Common myeloid progenitor, CD34-positive (primary cell): Measurements from ENCODE around the gene SQSTM1.
A peak's percentile ranks its signal among the peaks of the same experiment; 100 is the strongest.

Source experiments
- CTCF ChIA-PET: fragments of 350-600 bp; sonication (Branson Sonifier 250); formaldehyde crosslinking; loops from one replicate; lab custom pipeline; 2021; ENCODE audit warnings: antibody characterized with exemption; lab: Charles Lee
- POLR2A ChIA-PET: fragments of 350-600 bp; sonication (Branson Sonifier 250); formaldehyde crosslinking; loops from one replicate; lab custom pipeline; 2021; ENCODE audit warnings: antibody characterized with exemption; lab: Charles Lee
- DNase-seq, 3 donors: peaks; one replicate each; pipeline versions ENCODE4 v3.0.0 to v3.0.0-alpha.2; 2013
- H3K27ac ChIP-seq, 2 experiments: 1 replicate in 1 of 2; 2 replicates in 1 of 2; pipeline ENCODE4 v1.7.0; 2013; ENCODE audit warnings: inconsistent platforms in 2 of 2, low read length in 2 of 2, mild to moderate bottlenecking in 2 of 2, low read depth in 1 of 2, moderate library complexity in 1 of 2; ENCODE audit not compliant: severe bottlenecking in 2 of 2, insufficient read depth in 1 of 2, poor library complexity in 1 of 2
- H3K27me3 ChIP-seq, 5 experiments: replicated peaks in 2 of 5; 1 replicate in 3 of 5; 2 replicates in 2 of 5; pipeline versions ENCODE4 v1.6.1 to v1.7.0; 2013; ENCODE audit warnings: low read length in 4 of 5, mild to moderate bottlenecking in 2 of 5, moderate library complexity in 2 of 5, inconsistent platforms in 1 of 5; ENCODE audit not compliant: insufficient read depth in 5 of 5, control insufficient read depth in 4 of 5
- H3K36me3 ChIP-seq, 4 experiments: 1 replicate in 2 of 4; 2 replicates in 2 of 4; pipeline versions ENCODE4 v1.6.1 to v1.7.0; 2013; ENCODE audit warnings: low read length in 3 of 4, control low read depth in 1 of 4, mild to moderate bottlenecking in 1 of 4; ENCODE audit not compliant: control insufficient read depth in 4 of 4, insufficient read depth in 4 of 4
- H3K4me1 ChIP-seq, 4 experiments: 1 replicate in 3 of 4; 2 replicates in 1 of 4; pipeline versions ENCODE4 v1.6.1 to v1.7.1; 2013; ENCODE audit warnings: low read length in 3 of 4, mild to moderate bottlenecking in 3 of 4, control low read depth in 1 of 4, inconsistent platforms in 1 of 4, moderate library complexity in 1 of 4; ENCODE audit not compliant: control insufficient read depth in 4 of 4, insufficient read depth in 4 of 4; ENCODE audit errors: control extremely low read depth in 1 of 4
- H3K4me3 ChIP-seq, 7 experiments: 1 replicate in 4 of 7; 2 replicates in 3 of 7; pipeline versions ENCODE4 v1.5.1 to v1.7.0; 2013; ENCODE audit warnings: mild to moderate bottlenecking in 7 of 7, low read length in 6 of 7, moderate library complexity in 6 of 7, inconsistent platforms in 2 of 7, low read depth in 2 of 7, control low read depth in 1 of 7; ENCODE audit not compliant: insufficient read depth in 4 of 7, control insufficient read depth in 1 of 7; ENCODE audit errors: extremely low read depth in 1 of 7
- H3K9me3 ChIP-seq, 5 experiments: 1 replicate in 4 of 5; 2 replicates in 1 of 5; pipeline versions ENCODE4 v1.6.1 to v1.7.1; 2013; ENCODE audit warnings: low read length in 4 of 5, mild to moderate bottlenecking in 2 of 5, inconsistent platforms in 1 of 5, low read depth in 1 of 5, moderate library complexity in 1 of 5; ENCODE audit not compliant: control insufficient read depth in 4 of 5, insufficient read depth in 2 of 5; ENCODE audit errors: control extremely low read depth in 1 of 5
- WGBS: methylation state at CpG from one replicate; pipeline ENCODE4 v1.1.5; 2013; ENCODE audit not compliant: insufficient coverage; 5-methylcytosine and 5-hydroxymethylcytosine counted together

SQSTM1 gene

DNA sequence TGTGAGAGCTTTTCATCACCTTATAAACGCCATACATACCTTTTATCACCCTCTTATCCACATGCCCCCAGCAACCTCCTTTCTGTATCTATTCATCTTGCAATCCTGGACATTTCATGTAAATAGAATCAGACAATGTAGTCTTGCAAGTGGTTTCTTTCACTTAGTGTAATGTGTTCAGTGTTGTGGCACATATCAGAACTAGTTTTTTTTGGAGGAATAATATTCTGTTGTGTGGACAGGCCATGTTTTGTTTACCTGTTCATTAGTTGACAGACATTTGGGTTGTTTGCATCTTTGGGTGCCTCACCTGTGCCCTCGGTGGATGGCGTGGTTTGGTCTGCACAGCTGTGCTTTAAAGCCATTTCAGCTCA is 1.3 kb downstream of the SQSTM1 start:
- H3K4me1 ChIP-seq, result peaks cover 0 to 50% (median 45%) of the 10 kb centered on the region in 4 experiments
- peaks cover 16 to 47% (median 37%) of the 10 kb centered on the region in 4 experiments for H3K36me3 ChIP-seq
- 100% methylated on average over 2 of the region's 3 CpGs for WGBS
- H3K9me3 ChIP-seq, result no peaks in the 10 kb centered on the region
- POLR2A ChIA-PET, result interaction anchor here (0.6 to 9.1 kb wide), 6 partner anchors 10 to 655 kb away, joined by 3 to 131 read pairs (median 6); partner anchors contain the start of genes MAML1 and MGAT4B
- CTCF ChIA-PET, result interaction anchor here (1.0 to 14.0 kb wide), 4 partner anchors 8 to 20 kb away, joined by 3 to 124 read pairs (median 4); no protein-coding TSS in a partner anchor
- peak overlapping the region in 1 of 2 experiments; percentile 95 for H3K27ac ChIP-seq
- DNase-seq, result no peak
- peak overlapping the region in 6 of 7 experiments; percentile 82 to 96 (median 88) for H3K4me3 ChIP-seq
- no peaks in the 10 kb centered on the region for H3K27me3 ChIP-seq

DNA sequence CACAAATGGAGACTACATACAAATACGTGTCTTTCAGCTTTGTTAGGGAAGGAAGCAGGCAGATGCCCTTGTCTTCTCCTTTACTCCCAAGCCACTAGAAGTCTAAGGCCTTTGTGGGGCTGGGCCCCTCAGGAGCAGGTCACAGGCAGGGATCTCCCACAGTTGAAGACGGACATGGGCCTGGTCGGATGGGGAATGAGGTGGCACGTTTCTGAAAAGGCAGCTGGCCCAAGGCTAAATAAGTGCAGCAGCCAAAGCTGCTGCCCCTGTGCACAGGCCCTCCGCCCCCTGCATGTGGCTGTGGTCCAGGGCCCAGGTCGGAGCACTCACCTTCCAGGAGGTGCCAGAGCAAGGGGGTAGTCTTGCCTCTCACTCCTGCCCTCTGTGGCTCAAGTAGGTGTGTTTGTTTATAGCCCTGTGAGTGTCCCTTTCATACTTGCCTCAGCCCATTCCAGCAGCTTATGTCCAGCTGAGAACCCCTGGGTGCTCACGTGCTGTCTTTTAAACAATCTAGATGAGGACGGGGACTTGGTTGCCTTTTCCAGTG is 1.8 kb downstream of the SQSTM1 start:
- POLR2A ChIA-PET, result interaction anchor here (0.6 to 9.1 kb wide), 6 partner anchors 10 to 655 kb away, joined by 3 to 131 read pairs (median 6); partner anchors contain the start of genes MAML1 and MGAT4B
- Histone ChIP-seq H3K36me3 (peaks cover 16 to 48% (median 38%) of the 10 kb centered on the region in 4 experiments), H3K27ac (peak overlapping the region in 1 of 2 experiments; percentile 95), H3K4me1 (peaks cover 0 to 49% (median 43%) of the 10 kb centered on the region in 4 experiments), H3K27me3 (no peaks in the 10 kb centered on the region), H3K4me3 (peak overlapping the region in 6 of 7 experiments; percentile 21 to 96 (median 88)), H3K9me3 (no peaks in the 10 kb centered on the region)
- DNase-seq, result no peak
- 79% methylated on average over 6 of the region's 8 CpGs for WGBS
- CTCF ChIA-PET, result interaction anchor here (1.0 to 14.0 kb wide), 4 partner anchors 9 to 20 kb away, joined by 3 to 124 read pairs (median 4); no protein-coding TSS in a partner anchor

DNA sequence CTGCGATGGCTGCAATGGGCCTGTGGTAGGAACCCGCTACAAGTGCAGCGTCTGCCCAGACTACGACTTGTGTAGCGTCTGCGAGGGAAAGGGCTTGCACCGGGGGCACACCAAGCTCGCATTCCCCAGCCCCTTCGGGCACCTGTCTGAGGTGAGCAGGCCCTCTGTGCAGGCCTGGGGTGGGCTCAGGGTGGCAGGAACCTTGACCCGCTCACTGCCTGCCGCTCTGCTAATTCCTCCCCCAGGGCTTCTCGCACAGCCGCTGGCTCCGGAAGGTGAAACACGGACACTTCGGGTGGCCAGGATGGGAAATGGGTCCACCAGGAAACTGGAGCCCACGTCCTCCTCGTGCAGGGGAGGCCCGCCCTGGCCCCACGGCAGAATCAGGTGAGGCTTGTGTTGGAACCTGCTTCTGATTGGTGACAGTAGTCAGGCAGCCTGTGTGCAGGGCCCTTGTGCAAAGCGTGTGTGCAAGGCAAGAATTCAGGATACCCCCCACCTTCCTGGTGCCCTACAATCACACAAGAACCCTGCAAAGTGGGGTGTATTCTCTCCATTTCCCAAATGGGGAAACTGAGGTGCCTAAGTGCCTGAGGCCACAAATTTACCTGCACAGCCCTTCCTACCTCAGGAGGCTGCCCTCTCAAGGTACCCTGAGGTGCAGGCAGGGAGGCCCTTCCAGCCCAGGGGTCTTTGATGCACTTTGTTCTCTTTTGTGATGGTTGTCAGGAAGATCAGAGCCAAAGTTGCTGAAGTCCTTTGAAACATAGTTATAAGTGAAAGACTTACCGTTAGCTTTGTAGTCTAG is 3.4 kb downstream of the SQSTM1 start:
- DNase-seq, result no peak
- 97% methylated on average over 16 of the region's 22 CpGs for WGBS
- H3K4me1 ChIP-seq, result peaks cover 0 to 41% (median 32%) of the 10 kb centered on the region in 4 experiments
- H3K27me3 ChIP-seq, result no peaks in the 10 kb centered on the region
- POLR2A ChIA-PET, result interaction anchor here (1.4 to 9.1 kb wide), 2 partner anchors 12 to 19 kb away, joined by 4 to 131 read pairs; partner anchors contain the start of gene MGAT4B
- no peak overlapping the region for H3K27ac ChIP-seq
- CTCF ChIA-PET, result interaction anchor here (14.0 kb wide), 1 partner anchor 22 kb away, joined by 124 read pairs; no protein-coding TSS in a partner anchor
- peaks cover 22 to 57% (median 48%) of the 10 kb centered on the region in 4 experiments for H3K36me3 ChIP-seq
- H3K9me3 ChIP-seq, result no peaks in the 10 kb centered on the region
- no peak overlapping the region for H3K4me3 ChIP-seq

GRCh38 chr5:179824745-179825112 is 4.0 kb downstream of the SQSTM1 start:
- ChIA-PET POLR2A (interaction anchor here (1.4 to 3.2 kb wide), 3 partner anchors 12 to 21 kb away, joined by 4 to 10 read pairs (median 4); no protein-coding TSS in a partner anchor), CTCF (interaction anchor here (1.0 to 14.0 kb wide), 3 partner anchors 11 to 23 kb away, joined by 3 to 124 read pairs (median 3); no protein-coding TSS in a partner anchor)
- Histone ChIP-seq H3K36me3 (peaks cover 24 to 62% (median 54%) of the 10 kb centered on the region in 4 experiments), H3K4me1 (peaks cover 0 to 36% (median 26%) of the 10 kb centered on the region in 4 experiments), H3K9me3 (no peaks in the 10 kb centered on the region), H3K27ac (no peak overlapping the region), H3K27me3 (no peaks in the 10 kb centered on the region), H3K4me3 (no peak overlapping the region)
- no peak for DNase-seq
- WGBS, result 100% methylated on average over 2 of the region's 3 CpGs

DNA sequence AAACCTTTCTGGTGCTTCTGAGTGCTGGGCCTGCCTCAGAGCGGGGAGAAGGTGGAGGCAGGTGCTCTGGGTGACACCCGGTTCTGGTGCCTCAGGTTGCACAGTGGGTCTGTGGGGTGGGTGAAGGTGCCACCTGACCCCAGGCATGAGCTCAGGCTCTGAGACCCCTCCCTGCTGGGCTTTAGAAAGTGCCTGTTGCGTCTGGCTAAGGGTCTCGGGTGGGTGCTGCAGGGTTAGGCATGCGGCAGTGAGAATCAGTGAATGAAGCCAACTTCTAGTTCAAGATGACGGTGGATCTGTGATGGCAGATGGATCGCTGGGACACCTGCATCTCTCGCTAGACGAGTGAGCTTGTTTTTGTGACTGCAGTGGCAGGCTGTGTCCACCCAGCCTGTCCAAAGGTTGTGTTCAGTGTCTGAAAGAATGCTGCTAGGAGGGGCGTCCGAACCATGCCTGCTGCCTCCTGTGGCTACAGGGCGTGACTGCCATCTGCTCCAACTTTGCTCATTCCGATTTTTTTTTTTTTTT is 5.0 kb downstream of the SQSTM1 start:
- WGBS, result 96% methylated on average over 9 of the region's 13 CpGs
- Histone ChIP-seq H3K36me3 (peaks cover 24 to 72% (median 59%) of the 10 kb centered on the region in 4 experiments), H3K27ac (no peak overlapping the region), H3K9me3 (no peaks in the 10 kb centered on the region), H3K27me3 (no peaks in the 10 kb centered on the region), H3K4me1 (peaks cover 0 to 27% (median 18%) of the 10 kb centered on the region in 4 experiments), H3K4me3 (no peak overlapping the region)
- ChIA-PET POLR2A (interaction anchor here (1.4 to 3.2 kb wide), 3 partner anchors 11 to 22 kb away, joined by 4 to 10 read pairs (median 4); no protein-coding TSS in a partner anchor), CTCF (interaction anchor here (0.7 to 14.0 kb wide), 4 partner anchors 12 to 63 kb away, joined by 3 to 124 read pairs (median 3); no protein-coding TSS in a partner anchor)
- DNase-seq, result peak in 1 of 3 donors; percentile 65

DNA sequence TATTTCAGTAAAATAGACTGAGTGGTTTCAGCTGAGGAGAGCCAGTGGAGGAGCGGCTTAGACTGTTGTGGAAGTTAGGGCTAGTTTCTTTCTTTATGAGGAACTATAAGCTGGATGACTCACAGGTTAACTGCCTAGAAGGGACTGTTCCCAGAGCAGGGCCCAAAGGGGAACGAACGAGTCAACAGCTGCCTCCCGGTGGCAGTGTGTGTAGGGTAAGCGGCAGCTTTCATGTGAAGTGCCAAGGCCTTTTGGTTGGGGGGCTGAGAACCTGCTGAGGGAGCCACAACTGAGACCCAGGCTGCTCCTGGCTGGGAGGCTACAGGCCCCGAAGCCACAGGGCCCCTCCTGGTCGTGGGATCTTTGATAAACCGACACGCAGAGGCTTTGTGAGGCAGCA is 7.0 kb downstream of the SQSTM1 start:
- ChIA-PET POLR2A (interaction anchor here (0.5 to 3.2 kb wide), 7 partner anchors 8 to 32 kb away, joined by 3 to 10 read pairs (median 3); no protein-coding TSS in a partner anchor), CTCF (interaction anchor here (0.6 to 14.0 kb wide), 4 partner anchors 9 to 33 kb away, joined by 3 to 124 read pairs (median 3); no protein-coding TSS in a partner anchor)
- Histone ChIP-seq H3K27me3 (no peaks in the 10 kb centered on the region), H3K4me3 (no peak overlapping the region), H3K36me3 (peaks cover 28 to 85% (median 71%) of the 10 kb centered on the region in 4 experiments), H3K9me3 (no peaks in the 10 kb centered on the region), H3K4me1 (peaks cover 0 to 17% (median 7%) of the 10 kb centered on the region in 4 experiments), H3K27ac (no peak overlapping the region)
- DNase-seq, result peak; percentile 66 to 92 (median 90)
- 73% methylated on average over 8 of the region's 9 CpGs for WGBS
